ENCODE results near the gene VPS13A.
A peak's percentile ranks its signal among the peaks of the same experiment; 100 is the strongest.

VPS13A gene

DNA sequence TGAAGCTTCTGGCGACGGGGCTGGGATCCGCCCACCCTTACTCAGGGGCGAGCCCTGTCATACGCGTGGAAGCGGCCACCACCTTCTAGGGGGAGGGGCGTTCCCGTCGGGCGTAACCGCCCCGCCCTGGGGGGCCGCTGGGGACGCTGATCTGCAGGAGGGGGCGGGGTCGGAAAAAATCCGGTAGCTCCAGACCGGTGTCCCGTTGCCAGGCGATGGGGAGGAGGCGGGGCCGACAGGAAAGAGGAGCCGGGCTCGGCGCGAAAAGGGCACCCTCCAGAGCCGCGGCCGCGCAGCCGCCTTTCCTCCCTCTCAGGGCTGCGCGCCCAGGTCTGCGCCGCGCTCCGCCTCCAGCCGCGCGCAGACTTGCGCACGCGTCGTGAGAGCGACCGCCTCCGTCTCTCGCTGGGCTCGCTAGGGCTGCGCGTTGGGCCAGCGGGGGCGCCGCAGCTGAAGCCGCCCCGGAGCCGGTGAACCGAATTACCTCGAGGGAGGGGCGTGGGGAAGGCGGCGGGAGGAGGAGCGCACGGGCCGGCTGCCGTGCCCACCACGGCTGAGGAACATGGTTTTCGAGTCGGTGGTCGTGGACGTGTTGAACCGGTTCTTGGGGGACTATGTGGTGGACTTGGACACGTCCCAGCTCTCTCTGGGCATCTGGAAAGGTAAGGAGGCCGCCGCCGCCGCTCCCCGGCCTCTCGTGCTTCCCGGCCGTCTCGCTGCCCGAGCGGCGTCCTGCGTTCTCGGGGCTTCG lies at the start of gene VPS13A:
Gene VPS13A (plus strand): TSS at position 392 of the 751 bp plus-strand sequence. CDS start 171 bp downstream, at position 563.
- DNase-seq (ENCODE audit: low read depth): peak; percentile 95

DNA sequence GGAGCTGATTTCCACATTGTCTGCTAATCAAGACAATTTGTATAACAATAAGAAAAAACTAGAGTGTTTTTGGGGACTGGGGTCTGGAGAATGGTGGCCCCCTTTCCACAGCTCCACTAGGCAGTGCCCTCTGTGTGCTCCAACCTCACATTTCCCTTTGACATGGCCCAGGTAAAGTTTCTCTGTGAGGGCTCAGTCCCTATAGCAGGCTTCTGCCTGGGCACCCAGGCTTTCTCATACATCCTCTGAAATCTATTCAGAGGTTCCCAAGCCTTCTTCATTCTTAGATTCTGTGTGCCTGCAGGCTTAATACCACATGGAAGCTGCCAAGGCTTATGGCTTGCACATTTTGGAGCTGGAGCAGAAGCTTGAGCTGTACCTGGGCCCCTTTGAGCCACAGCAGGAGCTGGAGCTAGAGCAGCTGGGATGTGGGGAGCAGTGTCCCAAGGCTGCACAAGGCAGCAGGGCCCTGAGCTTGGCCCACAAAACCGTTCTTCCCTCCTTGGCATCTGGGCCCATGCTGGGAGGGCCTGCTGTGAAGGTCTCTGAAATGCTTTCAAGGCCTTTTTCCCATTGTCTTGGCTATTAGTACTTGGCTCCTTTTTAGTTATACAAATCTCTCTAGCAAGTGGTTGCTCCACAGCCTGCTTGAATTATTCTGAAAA lies 49.1 kb upstream of the VPS13A start:
- DNase-seq (ENCODE audit: low read depth): no peak

DNA sequence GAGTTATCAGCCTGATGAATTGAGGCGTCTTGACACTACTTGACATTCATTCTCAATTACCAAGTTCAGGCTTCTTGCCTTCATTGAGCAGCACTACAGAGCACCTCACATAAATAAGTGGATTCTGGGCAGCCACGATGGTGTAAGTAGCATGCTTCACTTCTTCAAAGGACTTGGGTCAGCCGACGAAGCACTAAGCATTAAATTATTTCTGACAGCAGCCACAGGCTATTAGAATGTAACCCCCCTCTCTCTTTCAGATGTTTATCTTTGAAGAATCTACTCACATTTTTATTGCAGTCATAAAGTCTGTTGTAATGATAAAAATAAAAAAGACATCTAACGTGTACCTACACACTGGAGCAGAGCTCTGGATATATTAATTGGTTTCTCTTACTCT lies 45.9 kb upstream of the VPS13A start:
- no peak for DNase-seq (ENCODE audit: low read depth)

DNA sequence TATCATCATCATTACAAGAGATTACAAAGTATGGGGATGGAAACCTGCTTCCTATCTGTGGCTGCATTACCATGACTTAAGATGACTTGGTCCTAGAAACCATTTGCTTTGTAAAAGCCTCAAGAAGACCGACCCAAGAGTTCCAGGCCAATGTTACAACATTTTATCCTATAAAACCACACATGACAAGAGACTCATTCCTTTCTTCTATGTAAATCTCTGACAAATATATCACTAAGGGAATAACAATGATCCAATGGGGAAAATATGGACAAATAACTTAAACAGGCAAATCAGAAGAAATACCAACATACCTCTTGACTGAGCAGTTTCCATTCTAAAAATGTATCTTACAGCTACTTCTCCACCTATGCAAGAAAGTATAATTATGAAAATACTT lies 44.3 kb upstream of the VPS13A start:
- DNase-seq (ENCODE audit: low read depth): no peak

DNA sequence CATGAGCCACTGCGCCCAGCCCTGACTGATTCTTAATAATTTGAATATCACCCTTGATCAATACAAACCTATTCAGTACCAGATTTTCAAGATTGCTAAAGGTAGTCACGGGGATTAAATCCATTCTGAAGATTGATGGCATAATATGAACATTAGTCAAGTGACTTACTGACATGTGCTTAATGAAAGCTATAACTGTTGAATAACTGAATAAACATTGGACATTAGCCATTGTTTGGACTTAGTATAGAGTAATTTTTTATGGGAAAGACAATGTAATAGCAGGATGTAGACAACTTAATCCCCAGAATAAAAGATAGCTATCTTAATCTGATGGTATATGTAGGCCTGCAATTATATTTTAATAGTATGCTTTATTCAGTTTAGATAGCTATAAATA lies 35.0 kb upstream of the VPS13A start:
- DNase-seq (ENCODE audit: low read depth): no peak

DNA sequence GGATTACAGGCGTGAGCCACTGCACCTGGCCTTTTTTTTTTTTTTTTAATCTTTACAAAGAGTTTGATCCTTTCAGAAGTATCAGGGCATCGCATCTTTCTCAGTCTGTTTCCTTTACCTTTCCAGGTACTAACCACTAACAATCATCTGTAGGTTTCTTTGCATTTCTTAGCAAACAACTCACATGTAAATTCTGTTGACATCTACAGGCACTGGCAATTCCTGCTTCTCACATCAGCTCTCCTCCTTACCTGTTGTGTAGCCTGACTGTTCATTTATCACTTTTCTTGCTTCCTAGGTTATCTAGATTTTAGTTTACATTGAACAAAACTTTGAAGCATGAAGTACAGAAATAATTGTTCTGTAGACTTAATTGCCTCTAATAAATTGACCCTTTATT lies 27.5 kb upstream of the VPS13A start:
- no peak for DNase-seq (ENCODE audit: low read depth)

DNA sequence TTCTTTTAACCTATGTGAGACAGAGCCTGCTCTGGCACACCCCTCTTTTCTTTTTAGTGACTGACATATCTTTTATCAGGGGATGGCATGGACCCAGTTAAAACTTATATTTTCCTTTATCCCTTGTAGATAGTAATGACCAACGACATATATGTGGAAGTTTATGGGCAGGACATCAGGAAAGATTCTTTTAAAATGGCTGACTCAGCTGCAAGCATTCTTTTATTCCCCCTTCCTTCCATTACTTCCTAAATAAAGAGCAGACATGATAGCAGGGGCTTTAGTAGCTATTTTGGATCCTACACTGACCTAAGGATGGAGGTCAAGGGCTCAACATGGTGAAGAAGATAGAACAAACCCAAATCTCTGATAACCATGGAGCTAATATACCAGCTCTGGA lies 25.0 kb upstream of the VPS13A start:
- no peak for DNase-seq (ENCODE audit: low read depth)

DNA sequence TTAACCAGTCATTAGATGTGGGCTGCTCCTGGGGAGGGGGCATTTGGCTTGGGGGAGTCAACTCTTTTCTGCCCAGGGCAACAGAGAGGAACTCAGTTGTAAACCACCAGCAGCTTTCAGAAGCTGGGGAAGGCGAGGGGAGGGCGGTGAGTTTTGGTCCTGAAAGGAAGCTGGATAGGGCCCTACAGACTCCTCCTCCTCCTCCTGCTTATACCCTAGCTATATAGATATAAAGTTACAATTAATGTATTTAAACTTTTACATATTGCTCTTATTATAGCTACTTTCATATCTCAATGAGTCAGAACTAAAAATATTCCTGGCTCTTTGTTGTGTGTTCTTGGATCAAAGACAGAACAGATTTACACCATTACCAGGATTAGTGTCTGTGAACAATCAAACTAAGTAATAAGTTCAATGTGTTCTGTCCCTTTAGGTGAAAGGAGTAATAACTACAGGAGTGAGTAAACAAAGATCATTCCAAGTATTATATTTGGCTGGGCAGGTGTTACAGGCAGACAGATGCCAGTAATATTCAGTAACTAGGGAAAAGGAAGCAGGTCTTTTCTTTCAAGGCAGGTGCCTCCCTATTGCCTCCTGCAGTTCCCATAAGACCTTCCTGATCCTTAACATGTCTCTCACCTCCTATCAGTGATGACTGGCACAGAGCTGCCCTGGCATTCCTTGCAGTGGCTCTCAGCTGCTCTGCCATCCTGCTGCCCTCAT lies 20.5 kb upstream of the VPS13A start:
- no peak for DNase-seq (ENCODE audit: low read depth)

DNA sequence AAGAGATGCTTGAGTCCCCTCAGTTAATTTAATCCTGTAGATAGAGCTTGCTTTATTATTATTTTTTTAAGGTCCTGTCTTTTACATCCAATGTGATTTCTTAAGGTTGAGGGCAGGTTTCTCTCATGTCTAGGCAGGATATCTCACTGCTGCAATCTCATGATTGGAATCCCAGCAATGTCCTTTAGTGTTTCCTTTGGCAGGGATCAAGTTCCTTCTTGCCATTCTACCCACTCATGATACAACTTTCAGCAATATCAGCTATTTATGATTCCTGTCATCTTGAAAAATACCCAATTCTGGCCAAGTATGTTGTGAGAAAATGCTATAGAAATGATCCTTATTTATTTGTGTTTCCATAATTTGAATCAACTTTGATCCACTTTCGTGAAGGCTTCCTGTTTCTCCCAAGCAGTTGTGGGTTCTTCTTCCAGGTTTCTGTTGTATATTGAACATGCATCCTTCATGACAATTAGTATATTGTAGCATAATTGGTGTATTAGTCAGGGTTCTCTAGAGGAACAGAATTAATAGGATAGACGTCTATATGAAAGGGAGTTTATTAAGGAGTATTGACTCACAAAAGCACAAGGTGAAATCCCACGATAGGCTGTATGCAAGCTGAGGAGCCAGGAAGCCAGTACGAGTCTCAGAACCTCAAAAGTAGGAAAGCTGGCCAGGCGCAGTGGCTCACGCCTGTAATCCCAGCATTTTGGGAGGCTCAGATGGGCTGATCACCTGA lies 18.4 kb upstream of the VPS13A start:
- no peak for DNase-seq (ENCODE audit: low read depth)

DNA sequence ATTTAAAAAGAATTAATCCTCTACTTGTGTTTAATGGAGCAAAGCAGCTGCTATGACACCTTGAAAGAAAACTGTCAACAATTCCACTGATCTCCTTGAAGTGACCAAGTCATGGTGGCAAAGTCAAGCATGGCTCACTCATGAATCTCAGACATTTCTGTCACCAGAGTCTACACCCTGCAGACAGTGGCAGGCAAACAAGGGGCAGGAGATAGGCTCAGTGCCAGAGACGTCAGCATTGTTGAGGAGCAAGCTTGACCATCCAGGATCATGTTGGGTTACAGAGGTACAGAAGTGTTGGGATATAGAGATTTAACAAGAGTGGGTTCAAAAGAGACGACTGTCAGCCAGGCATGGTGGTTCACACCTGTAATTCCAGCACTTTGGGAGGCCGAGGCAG lies 16.1 kb upstream of the VPS13A start:
- DNase-seq (ENCODE audit: low read depth): no peak

DNA sequence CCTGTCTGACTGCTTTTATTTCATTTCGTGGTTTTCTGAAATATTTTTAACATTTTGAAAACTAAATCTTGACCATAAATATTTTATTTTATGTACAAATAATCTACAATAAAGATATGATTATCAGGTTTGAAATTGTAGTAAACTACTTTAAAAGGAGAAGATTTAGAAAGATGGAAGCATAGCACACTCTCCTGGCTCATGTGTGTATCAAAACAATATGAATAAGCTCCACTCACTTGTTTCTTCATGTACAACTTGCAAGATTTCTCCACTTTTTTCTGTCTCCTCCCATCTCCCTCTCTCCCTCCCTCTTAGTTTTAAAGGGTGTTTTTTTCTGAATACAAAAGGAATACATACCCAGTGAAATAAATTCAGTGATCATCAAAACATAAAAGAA lies 15.4 kb upstream of the VPS13A start:
- no peak for DNase-seq (ENCODE audit: low read depth)

DNA sequence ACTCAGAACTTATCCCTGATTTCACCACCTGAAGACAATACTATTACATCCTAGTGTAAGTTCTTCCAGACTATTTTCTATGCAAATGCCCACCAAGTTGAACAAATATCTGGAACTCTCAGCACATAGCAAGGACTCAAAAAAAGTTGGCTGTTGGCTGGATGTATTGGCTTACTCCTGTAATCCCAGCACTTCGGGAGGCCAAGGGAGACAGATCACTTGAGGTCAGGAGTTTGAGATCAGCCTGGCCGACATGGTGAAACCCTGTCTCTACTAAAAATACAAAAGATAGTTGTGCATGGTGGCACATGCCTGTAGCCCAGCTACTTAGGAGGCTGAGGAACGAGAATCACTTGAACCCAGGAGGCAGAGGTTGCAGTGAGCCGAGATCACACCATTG lies 15.0 kb upstream of the VPS13A start:
- no peak for DNase-seq (ENCODE audit: low read depth)

DNA sequence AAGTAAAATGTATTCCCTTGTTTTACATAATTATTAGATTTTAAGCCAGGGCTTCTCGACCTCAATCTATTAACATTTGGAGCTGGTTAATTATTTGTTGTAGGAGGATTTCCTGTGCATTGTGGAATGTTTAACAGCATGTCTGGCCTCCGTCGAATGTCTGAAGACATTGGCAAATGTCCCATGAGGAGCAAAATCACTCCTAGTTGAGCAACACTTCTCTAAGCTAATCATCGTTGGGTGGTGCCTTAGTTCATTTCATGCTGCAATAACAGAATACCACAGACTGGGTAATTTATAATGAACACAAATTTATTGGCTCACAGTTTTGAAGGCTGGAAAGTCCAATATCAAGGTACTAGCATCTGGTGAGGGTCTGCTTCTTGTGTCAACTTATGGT lies 13.4 kb upstream of the VPS13A start:
- no peak for DNase-seq (ENCODE audit: low read depth)

DNA sequence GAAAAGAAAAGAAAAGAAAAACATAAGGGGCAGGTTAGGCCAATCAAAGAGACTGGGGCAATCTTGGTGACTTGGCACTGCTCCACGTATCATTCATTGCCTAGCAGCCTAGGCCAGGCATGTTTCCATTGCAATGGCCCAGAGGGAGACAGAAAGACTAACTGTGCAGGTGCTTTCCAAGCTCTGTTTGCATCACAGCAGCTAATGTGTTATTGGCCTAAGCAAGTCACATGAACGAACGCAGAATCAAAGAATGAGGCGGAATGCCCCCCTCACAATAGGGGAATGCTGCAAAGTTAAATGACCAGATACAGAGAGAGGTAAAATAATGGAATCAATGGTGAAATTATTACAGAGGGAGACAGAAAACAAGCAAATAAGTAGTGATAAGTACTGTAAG lies 11.1 kb upstream of the VPS13A start:
- DNase-seq (ENCODE audit: low read depth): no peak

DNA sequence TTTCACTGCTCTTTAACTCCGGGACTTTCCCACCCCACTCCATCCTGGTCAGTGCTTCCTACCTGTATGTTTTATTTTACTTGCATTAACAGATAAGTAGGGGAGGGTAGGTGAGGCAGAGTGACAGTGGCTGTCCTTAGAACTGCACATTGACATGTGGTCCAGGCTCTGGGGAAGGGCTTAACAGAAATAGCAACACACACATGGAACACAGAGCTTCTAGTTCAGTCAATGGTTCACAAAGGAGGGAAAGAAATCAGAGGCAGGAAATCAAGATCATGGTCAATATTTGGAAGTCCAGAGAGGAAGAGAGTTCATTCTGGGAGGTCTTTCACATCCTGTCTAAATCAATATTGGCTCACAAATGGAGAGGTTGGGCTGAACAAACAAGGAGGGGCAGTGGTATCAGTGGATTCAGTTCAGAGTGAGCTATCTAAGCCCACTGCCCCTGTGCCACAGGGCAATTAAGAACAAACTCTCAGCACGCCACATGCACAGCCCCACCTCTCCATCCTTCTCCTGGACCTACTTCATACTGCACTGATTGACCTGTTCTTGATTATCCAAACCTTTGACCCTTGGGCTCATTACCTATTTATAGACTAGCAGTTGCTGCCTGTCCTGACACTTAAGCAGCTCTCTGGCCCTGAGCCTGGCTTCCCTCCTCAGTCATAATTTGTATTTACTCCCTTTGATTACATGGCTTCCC lies 6.2 kb upstream of the VPS13A start:
- no peak for DNase-seq (ENCODE audit: low read depth)

DNA sequence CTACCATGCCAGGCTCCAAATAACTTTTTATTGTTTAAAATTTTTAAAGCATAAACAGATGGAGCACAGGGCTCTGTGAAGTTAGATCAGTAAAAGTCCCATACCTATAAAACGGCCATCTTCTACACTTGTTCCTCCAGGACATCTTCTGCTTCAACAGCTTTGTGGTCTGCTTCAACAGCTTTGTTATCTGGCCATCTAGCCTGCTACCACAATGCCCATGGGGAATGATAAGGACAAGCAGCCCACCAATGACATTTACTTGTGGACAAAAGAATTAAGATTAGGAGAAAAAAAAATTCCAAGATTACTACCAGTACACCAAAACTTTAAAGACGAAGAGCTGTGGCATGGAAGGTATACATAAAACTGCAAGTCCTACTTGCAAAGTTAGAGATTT lies 2.2 kb upstream of the VPS13A start:
- no peak for DNase-seq (ENCODE audit: low read depth)

DNA sequence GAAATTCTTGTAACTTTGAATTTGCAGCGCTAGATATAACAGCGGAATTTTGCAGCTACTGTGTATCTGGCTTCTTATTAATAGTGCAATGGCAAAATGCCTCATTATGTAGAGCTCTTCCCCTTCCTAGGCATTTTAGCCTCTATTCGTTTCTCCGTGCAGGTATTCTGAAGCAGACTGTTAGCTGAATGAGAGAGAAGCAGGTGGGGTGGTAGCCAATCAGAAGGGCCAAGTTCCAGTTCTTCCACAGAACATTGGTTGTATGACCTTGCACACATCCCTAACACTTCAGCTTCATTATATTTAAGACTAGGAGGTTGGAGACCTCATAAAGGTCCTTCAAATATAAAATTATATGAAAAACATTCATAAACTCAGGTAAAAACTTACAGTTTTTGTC lies 1.2 kb upstream of the VPS13A start:
- no peak for DNase-seq (ENCODE audit: low read depth)

DNA sequence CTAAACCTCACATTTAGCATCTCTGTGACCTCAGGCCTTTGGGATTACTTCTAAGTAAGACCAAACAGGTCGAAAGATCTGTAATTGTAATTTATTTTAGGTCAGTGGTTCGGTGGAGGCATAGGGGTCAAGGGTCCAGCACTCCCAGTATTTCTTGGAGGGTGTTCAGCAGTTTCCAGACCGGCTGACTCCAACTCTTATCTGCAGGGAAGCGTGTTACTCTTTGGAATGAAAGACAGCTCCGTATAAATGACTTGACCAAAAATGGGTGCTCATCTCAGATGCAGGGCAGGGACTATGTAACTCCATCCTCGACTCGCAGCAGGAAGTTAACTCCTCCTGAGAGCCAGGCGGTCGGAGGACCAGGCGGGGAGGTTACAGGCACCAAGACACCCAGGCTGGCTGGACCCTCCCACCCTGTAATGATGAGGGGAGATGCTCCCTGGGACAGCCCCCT lies 620 bp upstream of the VPS13A start:
- no peak for DNase-seq (ENCODE audit: low read depth)

DNA sequence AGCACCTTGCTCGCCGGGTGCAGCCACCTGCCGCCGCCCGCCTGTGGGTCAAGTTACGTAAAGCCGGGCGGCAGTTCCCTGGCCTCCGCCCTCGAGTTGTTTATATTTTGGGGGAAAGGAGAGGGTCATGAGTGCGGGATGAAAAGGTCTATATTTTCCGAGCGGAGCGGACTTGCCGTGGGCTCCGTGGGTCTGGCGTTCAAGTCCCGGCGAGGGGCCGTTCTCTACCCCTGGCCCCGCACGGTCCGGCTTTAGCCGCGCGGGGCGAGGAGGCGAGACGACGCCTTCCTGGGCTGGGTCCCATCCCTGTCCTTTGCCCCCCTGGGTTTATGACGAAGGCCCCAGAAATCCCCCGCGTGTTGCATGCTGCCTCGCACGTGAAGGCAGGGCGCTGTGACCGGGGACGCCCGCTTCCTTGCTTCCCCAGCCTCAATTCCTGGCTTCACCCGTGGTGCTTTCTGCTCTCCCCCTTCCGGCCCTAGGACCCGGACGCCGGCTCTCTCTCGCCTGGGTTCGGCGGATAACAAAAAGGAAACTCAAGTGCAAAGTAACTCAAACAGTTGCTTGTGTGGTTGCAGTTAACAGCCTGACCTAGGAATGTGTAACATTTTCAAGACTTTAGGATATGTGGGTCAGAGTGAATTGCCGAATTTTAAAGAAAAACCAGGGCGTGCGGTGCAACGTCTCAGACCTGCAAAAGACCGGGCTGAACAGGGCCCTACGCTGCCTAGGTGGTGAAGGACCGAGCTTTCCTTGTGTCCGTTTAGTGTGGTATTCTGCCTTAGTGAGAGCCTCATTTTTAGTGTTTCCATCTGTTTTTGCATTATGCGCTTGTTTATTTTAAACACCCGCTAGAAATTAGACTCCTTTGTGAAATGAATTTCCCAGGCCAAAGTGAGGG lies 810 bp downstream of the VPS13A start:
- DNase-seq (ENCODE audit: low read depth): peak; percentile 22

DNA sequence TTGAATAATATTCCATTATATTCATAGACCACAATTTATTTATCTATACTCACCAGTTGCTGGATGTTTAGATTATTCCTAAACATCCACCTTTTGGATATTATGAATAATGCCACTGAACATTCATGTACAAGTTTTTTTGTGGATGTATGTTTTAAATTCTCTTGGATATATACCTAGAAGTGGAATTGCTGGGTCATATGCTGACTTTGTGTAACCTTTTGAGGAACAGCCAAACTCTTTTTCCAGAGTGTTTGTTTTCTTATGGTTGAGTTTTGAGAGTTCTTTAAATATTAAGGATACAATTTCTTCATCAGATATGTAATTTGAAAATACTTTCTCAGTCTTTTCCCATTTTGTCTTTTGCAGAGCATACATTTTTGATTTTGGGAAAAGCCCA lies 2.7 kb downstream of the VPS13A start:
- no peak for DNase-seq (ENCODE audit: low read depth)

DNA sequence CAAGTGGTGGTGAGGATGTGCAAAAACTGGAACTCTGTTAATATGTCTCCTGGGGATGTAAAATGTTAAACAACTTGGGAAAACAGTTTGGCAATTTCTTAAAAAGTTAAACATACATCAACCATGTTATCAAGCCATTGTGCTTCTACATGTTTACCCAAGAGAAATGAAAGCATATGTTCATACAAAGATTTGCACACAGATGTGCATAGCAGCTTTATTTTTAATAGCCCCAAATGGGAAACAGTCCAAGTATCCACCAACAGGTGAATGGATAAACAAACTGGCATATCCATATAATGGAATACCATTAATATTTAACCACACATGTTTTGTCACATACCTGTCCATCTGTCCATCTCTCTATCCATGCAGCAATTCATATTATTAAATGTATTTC lies 6.2 kb downstream of the VPS13A start:
- DNase-seq (ENCODE audit: low read depth): no peak

Data from stimulated activated CD8-positive, alpha-beta memory T cell treated with anti-CD3 and anti-CD28 coated beads, Interleukin-4, amount 100 ng/mL, for 24 hours (primary cell).